HEK293 (cell line): Measurements from ENCODE around the gene PDGFC.

Source experiments
- CTCF ChIP-seq: fragments of 450-650 bp; formaldehyde crosslinking; IDR thresholded peaks from 2 replicates; pipeline ENCODE4 v1.5.1; 2016; ENCODE audit warnings: missing biosample characterization, missing genetic modification characterization
- KLF8 ChIP-seq: fragments of 450-650 bp; formaldehyde crosslinking; IDR thresholded peaks from 2 replicates; pipeline ENCODE4 v1.5.1; 2016; ENCODE audit warnings: missing biosample characterization, missing genetic modification characterization
- RBAK ChIP-seq: fragments of 450-650 bp; formaldehyde crosslinking; IDR thresholded peaks from 2 replicates; pipeline ENCODE4 v1.5.1; 2016; ENCODE audit warnings: missing biosample characterization, missing genetic modification characterization
- YY1 ChIP-seq: fragments of 450-650 bp; formaldehyde crosslinking; IDR thresholded peaks from 2 replicates; pipeline ENCODE4 v1.5.1; 2018; ENCODE audit warnings: missing biosample characterization, missing genetic modification characterization
- ZBTB1 ChIP-seq: fragments of 450-650 bp; formaldehyde crosslinking; IDR thresholded peaks from 2 replicates; pipeline ENCODE4 v1.5.1; 2016; ENCODE audit warnings: missing biosample characterization, missing genetic modification characterization
- ZNF121 ChIP-seq: fragments of 450-650 bp; formaldehyde crosslinking; IDR thresholded peaks from 2 replicates; pipeline ENCODE4 v1.5.1; 2016; ENCODE audit warnings: missing biosample characterization, missing genetic modification characterization
- ZNF18 ChIP-seq: fragments of 450-650 bp; formaldehyde crosslinking; IDR thresholded peaks from 2 replicates; pipeline ENCODE4 v1.5.1; 2016; ENCODE audit warnings: missing biosample characterization, missing genetic modification characterization
- ZNF223 ChIP-seq: fragments of 450-650 bp; formaldehyde crosslinking; IDR thresholded peaks from 2 replicates; pipeline ENCODE4 v1.5.1; 2016; ENCODE audit warnings: missing biosample characterization, missing genetic modification characterization
- ZNF274 ChIP-seq, 2 experiments: fragments of 200-500 bp in 1 of 2; fragments of 450-650 bp in 1 of 2; sonication (Bioruptor generic) in 1 of 2; formaldehyde crosslinking in 1 of 2; IDR thresholded peaks; 2 replicates each; pipeline versions ENCODE4 v1.5.1 to v1.6.1; 2014 to 2016; ENCODE audit warnings: borderline replicate concordance in 1 of 2, inconsistent platforms in 1 of 2, low read length in 1 of 2, missing biosample characterization in 1 of 2, missing genetic modification characterization in 1 of 2
- ZNF350 ChIP-seq: fragments of 450-650 bp; formaldehyde crosslinking; IDR thresholded peaks from 2 replicates; pipeline ENCODE4 v1.5.0; 2017; ENCODE audit warnings: missing biosample characterization, mild to moderate bottlenecking, missing genetic modification characterization
- ZNF521 ChIP-seq: fragments of 450-650 bp; formaldehyde crosslinking; IDR thresholded peaks from 2 replicates; pipeline ENCODE4 v1.5.1; 2017; ENCODE audit warnings: missing biosample characterization, mild to moderate bottlenecking, missing genetic modification characterization
- ZNF561 ChIP-seq: fragments of 450-650 bp; IDR thresholded peaks from 2 replicates; pipeline ENCODE4 v1.5.1; 2018; ENCODE audit warnings: missing biosample characterization, missing genetic modification characterization, borderline replicate concordance
- ZNF626 ChIP-seq: fragments of 450-650 bp; sonication (Bioruptor Pico); formaldehyde crosslinking; IDR thresholded peaks from 2 replicates; pipeline ENCODE4 v1.5.1; 2018; ENCODE audit warnings: missing biosample characterization, missing genetic modification characterization, inconsistent platforms

- TF ChIP-seq CTCF (tag by site-specific recombination) (no peak), RBAK (no peak), ZNF18 (no peak), ZNF561 (no peak), ZNF223 (tag by site-specific recombination) (no peak), ZBTB1 (no peak), ZNF350 (tag by site-specific recombination) (no peak), KLF8 (no peak), YY1 (tag by site-specific recombination) (no peak), ZNF521 (tag by site-specific recombination) (no peak), ZNF121 (tag by site-specific recombination) (no peak), ZNF274 (IDR thresholded peaks at IDR 0.05; ENCODE audit: low read length) (no peak), ZNF274 (tag by site-specific recombination; IDR thresholded peaks at IDR 0.05; ENCODE audit: borderline replicate concordance) (no peak), ZNF626 (tag by site-specific recombination) (no peak)
Observed at GRCh38 chr4:157004279-157005161, 32.9 kb upstream of the PDGFC start.
